Spleen (tissue), 7 donors: ENCODE results near the gene CA9.

Source experiments
- POLR2AphosphoS5 ChIP-seq, 3 donors: sonication (generic); formaldehyde crosslinking; IDR thresholded peaks; one replicate each; pipeline ENCODE4 v1.5.1; 2017; ENCODE audit warnings: antibody characterized with exemption in 3 of 3
- TF ChIP-seq, protein P1 (sequence below), 11 experiments: fragments of 200-600 bp in 7 of 11; fragments of 450-650 bp in 4 of 11; sonication (generic) in 4 of 11; IDR thresholded peaks in 8 of 11; conservative IDR thresholded peaks in 3 of 11; 1 replicate in 7 of 11; 2 replicates in 4 of 11; pipeline versions ENCODE4 v1.4.0 to v1.8.0; 2016 to 2021; ENCODE audit warnings: antibody characterized with exemption in 11 of 11, inconsistent platforms in 4 of 11, mild to moderate bottlenecking in 1 of 11
- donor health status: DM: no; HTN: no; CAD: no; lungs with moderate emphysema.
- donor health status: DM: no; HTN: no; CAD: no.
- donor health status: DM: no; HTN: no; CAD: no.

DNA sequence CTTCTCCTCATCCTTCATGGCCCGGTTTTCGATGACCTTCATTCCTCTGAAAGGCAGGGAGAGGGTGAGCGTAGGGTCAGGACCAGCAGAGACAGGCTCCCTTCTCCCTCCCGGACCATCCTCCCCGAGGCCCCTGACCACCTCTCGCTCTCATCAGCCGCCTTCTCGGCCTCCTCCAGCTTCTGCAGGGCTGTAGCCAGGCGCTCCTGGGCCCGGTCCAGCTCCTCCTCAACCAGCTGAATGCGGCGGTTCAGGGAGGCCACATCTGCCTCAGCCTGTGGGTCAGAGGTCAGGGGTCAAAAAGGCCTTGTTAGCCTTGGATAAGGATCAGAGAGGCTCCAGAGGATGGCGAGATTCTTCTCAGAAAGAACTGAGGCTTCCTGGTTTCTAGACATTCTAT lies 11.8 kb downstream of the CA9 start:
- TF ChIP-seq, protein P1, sequence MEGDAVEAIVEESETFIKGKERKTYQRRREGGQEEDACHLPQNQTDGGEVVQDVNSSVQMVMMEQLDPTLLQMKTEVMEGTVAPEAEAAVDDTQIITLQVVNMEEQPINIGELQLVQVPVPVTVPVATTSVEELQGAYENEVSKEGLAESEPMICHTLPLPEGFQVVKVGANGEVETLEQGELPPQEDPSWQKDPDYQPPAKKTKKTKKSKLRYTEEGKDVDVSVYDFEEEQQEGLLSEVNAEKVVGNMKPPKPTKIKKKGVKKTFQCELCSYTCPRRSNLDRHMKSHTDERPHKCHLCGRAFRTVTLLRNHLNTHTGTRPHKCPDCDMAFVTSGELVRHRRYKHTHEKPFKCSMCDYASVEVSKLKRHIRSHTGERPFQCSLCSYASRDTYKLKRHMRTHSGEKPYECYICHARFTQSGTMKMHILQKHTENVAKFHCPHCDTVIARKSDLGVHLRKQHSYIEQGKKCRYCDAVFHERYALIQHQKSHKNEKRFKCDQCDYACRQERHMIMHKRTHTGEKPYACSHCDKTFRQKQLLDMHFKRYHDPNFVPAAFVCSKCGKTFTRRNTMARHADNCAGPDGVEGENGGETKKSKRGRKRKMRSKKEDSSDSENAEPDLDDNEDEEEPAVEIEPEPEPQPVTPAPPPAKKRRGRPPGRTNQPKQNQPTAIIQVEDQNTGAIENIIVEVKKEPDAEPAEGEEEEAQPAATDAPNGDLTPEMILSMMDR (IDR thresholded peaks at IDR 0.05 in 8 of 11, conservative IDR thresholded peaks at IDR 0.05 in 3 of 11): no peak
- TF ChIP-seq POLR2AphosphoS5 (IDR thresholded peaks at IDR 0.05): peak in 2 of 3 donors; percentile 34 to 63
